Cardiac muscle cell (in vitro differentiated cells and primary cell): ENCODE results near the gene PTDSS2. TPM values are rescaled to one million over a fixed set of nuclear protein-coding genes. Genes with fewer than 3 reads are reported as not detected.
"Not testable (repeated sequence)": the region's sequence is repeated elsewhere in the genome, so short reads cannot be mapped to it uniquely, and the experiment has no call there.

Experiments used
- DNase-seq, 2 donors: peaks; one replicate each; pipeline versions ENCODE4 v3.0.0 to v3.0.0-alpha.2; 2010 to 2017; ENCODE audit warnings: low read depth in 1 of 2, low spot score in 1 of 2
- H3K27ac ChIP-seq: fragments of 200-600 bp; sonication (generic); 2 replicates; pipeline ENCODE4 v1.5.1; 2016
- H3K27me3 ChIP-seq: fragments of 200-600 bp; sonication (generic); 2 replicates; pipeline ENCODE4 v1.6.0; 2016; ENCODE audit warnings: control low read depth
- H3K36me3 ChIP-seq: fragments of 200-600 bp; sonication (generic); 2 replicates; pipeline ENCODE4 v1.5.1; 2016; ENCODE audit warnings: control low read depth
- H3K4me1 ChIP-seq: fragments of 200-600 bp; sonication (generic); 2 replicates; pipeline ENCODE4 v1.8.1; 2017; ENCODE audit warnings: low read depth, mild to moderate bottlenecking, mixed run types
- H3K4me3 ChIP-seq: fragments of 200-600 bp; sonication (generic); 2 replicates; pipeline ENCODE4 v1.5.1; 2016; ENCODE audit warnings: mild to moderate bottlenecking
- H3K9me3 ChIP-seq: fragments of 200-600 bp; sonication (generic); 2 replicates; pipeline ENCODE4 v1.5.1; 2017; ENCODE audit warnings: low read depth, mild to moderate bottlenecking, control low read depth
- CTCF ChIP-seq: IDR thresholded peaks from 2 replicates; pipeline ENCODE4 v1.5.1; 2012; ENCODE audit warnings: low read depth, mild to moderate bottlenecking, low read length
- polyA plus RNA-seq: library from polyadenylated mRNA; unstranded; fragments of >200 nt; fragmentation: Nextera tagmentation; extraction: Ambion mirVana; gene quantifications from 2 replicates; pipeline ENCODE4 v1.2.1, GENCODE V29; 2016
- total RNA-seq: library from RNA; depleted of rRNA; stranded (reverse); fragments of >200 nt; gene quantifications from 2 replicates; pipeline ENCODE4 v1.2.3, GENCODE V29; 2016

PTDSS2 gene
- total and polyA plus RNA-seq, 2 experiments from 2014 or later, result 69.6 to 202 TPM

- no peaks in the 10 kb centered on the region for H3K36me3 ChIP-seq
- H3K4me3 ChIP-seq, result no peak overlapping the region
- DNase-seq, result no peak
- H3K9me3 ChIP-seq, result no peaks in the 10 kb centered on the region
- no peak overlapping the region for H3K27ac ChIP-seq
- TF ChIP-seq CTCF, result no peak
- no peaks in the 10 kb centered on the region for H3K4me1 ChIP-seq
- H3K27me3 ChIP-seq, result no peaks in the 10 kb centered on the region
These were observed 65.1 kb downstream of the PTDSS2 start for GRCh38 chr11:515131-515530.

- DNase-seq, result no peak
- Histone ChIP-seq H3K4me1 (no peaks in the 10 kb centered on the region), H3K36me3 (no peaks in the 10 kb centered on the region), H3K27me3 (no peaks in the 10 kb centered on the region), H3K27ac (no peak overlapping the region), H3K9me3 (no peaks in the 10 kb centered on the region), H3K4me3 (no peak overlapping the region)
- no peak for TF ChIP-seq CTCF
These were observed 66.3 kb downstream of the PTDSS2 start for GRCh38 chr11:516400-516799.

- H3K27me3 ChIP-seq, H3K27ac ChIP-seq, H3K36me3 ChIP-seq, H3K4me1 ChIP-seq, DNase-seq, H3K4me3 ChIP-seq, H3K9me3 ChIP-seq: not testable (repeated sequence)
These were observed 67.0 kb downstream of the PTDSS2 start for GRCh38 chr11:516918-517685.

GRCh38 chr11:518463-519202 lies 68.6 kb downstream of the PTDSS2 start:
- no peaks in the 10 kb centered on the region for H3K9me3 ChIP-seq
- no peak overlapping the region for H3K27ac ChIP-seq
- peak; percentile 88 for TF ChIP-seq CTCF
- H3K4me3 ChIP-seq, result no peak overlapping the region
- H3K4me1 ChIP-seq, result no peaks in the 10 kb centered on the region
- no peaks in the 10 kb centered on the region for H3K36me3 ChIP-seq
- H3K27me3 ChIP-seq, result no peaks in the 10 kb centered on the region
- peak; percentile 79 to 96 for DNase-seq

- H3K4me3 ChIP-seq, result no peak overlapping the region
- no peaks in the 10 kb centered on the region for H3K9me3 ChIP-seq
- H3K27ac ChIP-seq, result no peak overlapping the region
- no peak for DNase-seq
- no peaks in the 10 kb centered on the region for H3K4me1 ChIP-seq
- no peaks in the 10 kb centered on the region for H3K27me3 ChIP-seq
- no peaks in the 10 kb centered on the region for H3K36me3 ChIP-seq
- TF ChIP-seq CTCF, result peak; percentile 29
These were observed 70.5 kb downstream of the PTDSS2 start for GRCh38 chr11:520428-521176.
